Measurements from ENCODE around the gene CCDC54.

DNA sequence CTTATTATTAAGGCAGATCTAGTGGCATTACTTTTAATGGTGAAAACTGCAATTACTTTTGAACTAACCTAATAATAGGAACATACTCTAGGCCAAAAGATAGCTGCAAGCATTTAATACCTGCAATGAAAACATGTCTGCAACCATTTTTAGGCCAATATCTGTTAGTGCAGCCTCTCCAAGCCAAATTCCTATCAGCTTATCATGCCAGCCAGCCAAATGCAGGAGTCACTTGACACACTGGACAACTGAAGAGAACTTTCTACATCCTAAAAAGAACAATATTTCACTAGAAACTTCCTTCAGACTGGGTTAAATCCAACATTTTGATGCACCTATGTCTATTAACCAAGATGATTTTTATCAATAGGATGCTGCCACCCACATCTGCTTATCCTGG is 33.8 kb downstream of the CCDC54 start:
- TF ChIP-seq POLR2A (IDR thresholded peaks at IDR 0.05) (no peak), CTCF (IDR thresholded peaks at IDR 0.05) (no peak)

Measured in body of pancreas (tissue), 4 donors.